Activated CD8-positive, alpha-beta memory T cell treated with anti-CD3 and anti-CD28 coated beads, Interleukin-2, amount 50 U/mL, for 24 hours (primary cell): ENCODE data around the gene ATP13A4.

ENCODE experiments used
- DNase-seq: peaks from one replicate; pipeline ENCODE4 v3.0.0-alpha.2; 2020; ENCODE audit errors: extremely low read depth

The ATP13A4 gene

DNA sequence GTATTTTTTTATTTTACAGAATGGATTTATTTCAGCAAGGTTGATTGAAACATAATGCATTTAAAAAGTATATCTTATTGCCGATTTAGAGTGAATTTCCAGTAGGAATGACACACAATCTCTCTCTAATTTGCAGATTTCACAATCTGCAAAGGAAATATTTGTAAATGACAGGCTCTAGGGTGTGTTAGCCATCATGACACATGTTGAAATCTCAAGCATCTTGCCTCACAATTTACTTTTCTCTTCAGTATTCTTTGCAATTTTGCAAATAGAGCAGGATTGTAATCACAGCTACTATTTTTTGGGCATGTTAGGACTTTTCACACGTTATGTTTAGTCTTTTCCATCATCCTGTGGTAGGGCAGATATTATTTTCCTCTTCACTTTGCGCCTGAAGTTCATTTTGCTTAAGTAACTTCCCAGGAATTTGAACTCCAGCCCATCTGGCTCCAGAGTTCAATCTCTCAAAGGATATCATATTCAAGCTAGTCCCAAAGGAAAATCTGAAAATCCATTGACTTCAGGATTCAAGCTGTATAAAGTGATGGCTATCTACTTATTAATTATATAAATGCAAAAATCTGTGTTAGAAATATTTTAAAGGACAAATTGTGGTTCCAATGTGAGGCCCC, 55.4 kb downstream of the ATP13A4 start:
- DNase-seq = no peak

DNA sequence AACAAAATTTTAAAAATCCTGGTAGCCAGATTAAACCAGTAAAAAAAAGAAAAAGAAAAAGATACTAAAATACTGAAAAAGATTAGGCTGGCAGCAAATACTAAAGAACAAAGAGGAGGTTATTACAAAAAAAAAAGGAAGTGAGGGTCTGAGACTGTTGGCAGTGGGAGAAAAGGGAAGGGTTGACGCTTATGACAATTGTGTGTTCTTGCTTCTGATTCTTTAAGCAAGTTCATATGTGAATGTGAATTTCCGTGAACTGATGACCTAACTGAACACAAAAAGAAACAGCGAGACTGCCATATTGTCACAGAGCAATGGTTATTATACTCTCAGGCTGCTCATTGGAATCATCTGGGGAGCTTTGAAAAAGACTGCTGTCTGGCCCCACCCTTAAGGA, 56.5 kb downstream of the ATP13A4 start:
- DNase-seq = no peak

DNA sequence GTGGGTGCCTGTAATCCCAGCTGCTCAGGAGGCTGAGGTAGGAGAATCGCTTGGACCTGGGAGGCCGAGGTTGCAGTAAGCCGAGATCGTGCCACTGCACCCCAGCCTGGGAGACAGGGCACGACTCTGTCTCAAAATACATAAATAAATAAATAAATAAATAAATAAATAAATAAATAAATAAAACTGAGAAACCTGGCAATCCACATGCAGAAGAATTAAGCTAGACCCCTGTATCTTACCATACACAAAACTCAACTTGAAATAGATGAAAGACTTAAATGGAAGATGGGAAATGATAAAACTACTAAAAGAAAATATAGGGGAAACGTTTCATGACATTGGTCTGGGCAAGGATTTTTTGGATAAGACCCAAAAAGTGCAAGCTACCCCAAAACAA, 58.0 kb downstream of the ATP13A4 start:
- no peak for DNase-seq

DNA sequence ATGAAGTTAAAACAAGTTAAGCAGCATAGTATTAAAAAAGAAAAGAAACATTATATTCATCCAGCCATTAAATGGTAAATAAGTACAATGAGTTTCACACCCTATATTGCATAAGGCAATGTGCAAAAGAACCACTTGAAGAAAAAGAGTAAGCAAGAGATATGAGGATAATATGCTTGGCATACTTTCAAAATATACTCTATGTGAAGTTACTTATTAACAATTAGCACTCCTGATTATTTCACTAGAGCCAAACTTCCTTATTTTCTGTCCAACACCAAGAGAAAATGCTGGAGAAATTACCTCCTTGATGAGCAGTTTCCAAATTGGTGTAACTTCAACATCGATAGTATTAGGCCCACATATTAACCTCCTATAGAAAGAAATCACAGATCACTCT, 63.7 kb downstream of the ATP13A4 start:
- DNase-seq = no peak

GRCh38 chr3:193490580-193490979, 64.1 kb downstream of the ATP13A4 start:
- no peak for DNase-seq

DNA sequence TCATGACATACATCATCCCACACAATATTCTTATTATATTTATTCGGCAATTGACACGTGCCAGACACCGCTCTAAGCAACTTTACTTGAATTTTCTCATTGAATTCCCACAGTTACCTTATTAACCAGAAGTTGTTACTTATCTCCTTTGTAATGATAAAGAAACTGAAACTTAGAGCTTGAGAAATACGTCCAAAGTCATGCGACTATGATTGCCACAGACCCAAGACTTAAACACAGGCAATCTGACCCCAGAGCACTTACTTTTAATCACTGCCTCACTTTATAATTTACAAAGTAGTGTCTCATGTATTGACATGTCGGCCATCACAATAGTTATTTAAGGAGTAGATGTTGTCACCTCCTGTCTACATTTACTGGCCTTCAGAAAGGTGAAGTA, 64.7 kb downstream of the ATP13A4 start:
- no peak for DNase-seq

GRCh38 chr3:193488741-193489140, 66.0 kb downstream of the ATP13A4 start:
- no peak for DNase-seq

DNA sequence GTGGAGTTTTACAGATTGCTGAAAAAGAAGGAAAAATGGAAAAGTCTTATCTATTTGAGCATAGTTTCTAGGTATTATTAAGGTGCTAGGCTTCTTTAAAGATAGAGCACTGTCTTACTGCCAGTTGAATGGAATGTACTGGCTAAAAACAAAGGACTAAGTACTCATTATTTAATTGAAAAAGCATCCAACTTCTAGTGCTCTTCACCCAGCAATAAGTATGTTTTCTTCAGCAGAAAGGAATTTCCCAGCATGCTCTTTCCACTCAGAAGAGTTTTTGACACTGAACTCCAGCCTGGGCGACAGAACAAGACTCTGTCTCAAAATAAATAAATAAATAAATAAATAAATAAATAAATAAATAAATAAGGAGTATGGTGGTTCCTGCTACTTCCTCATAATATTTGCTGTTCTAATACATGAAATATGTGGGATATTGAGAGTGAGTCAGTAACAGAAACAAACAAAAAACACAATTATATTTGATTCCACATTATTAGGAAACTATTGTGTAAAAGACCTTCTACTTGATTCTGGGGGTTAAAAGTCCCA, 70.6 kb downstream of the ATP13A4 start:
- no peak for DNase-seq

DNA sequence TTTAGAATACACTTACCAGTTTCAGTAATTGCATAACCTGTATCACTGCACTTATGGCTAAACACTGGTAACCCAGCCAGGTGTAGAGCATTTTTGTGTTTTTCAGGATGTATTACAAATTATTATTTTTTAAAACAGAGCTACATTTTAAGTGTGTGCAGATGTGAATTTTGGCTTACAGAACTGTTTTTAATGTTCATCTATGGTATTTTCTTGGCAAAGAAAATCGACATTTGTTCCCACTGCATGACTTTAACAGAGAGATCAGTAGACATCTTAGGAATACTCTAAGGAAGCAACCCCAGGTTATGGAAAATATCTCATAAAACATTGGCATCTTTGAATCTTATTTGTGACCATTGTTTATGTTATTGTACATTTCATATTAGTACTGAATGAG, 73.3 kb downstream of the ATP13A4 start:
- no peak for DNase-seq

- no peak for DNase-seq
These were observed 80.2 kb downstream of the ATP13A4 start for GRCh38 chr3:193474446-193474845.

- DNase-seq = no peak
These were observed 84.0 kb downstream of the ATP13A4 start for GRCh38 chr3:193470710-193471109.

- DNase-seq = no peak
These were observed 88.6 kb downstream of the ATP13A4 start for GRCh38 chr3:193465992-193466608.

- DNase-seq = no peak
These were observed 89.8 kb downstream of the ATP13A4 start for GRCh38 chr3:193464889-193465288.

DNA sequence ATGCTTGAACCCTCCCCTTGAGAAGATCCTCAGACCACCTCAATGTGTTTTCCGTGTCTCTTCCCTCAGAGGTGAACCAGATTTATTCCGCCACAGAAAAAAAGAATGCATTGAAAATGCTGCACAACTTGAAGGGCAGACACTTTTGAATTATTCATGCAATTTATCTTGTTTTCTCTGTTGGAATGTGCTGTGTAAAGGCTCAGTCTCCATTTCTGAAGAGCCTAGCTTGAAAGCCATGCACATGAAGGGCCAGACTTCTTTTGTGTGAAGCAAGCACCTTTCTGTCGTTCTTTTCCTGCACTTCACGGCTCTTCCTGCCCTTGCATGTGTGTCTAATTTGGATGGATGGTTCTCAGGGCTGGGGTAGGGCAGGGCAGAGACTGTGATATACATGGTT, 97.2 kb downstream of the ATP13A4 start:
- no peak for DNase-seq

DNA sequence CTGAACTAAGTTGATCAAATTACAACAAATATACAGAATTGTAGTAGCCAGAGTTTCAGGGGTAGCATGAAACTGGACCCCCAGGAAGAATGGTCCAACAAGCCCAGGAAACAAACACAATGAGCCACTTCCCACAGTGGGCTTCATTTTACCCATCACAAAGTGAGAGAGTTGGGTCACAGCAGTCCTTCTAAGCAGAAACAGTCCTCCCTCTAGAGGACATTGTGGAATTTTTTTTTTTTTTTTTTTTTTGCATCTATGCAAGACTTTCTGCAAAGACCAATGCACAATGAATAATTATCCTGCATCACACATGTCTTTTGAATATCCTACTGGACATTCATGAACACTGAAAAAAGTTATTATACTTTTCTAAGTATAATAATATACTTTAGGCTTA, 102.4 kb downstream of the ATP13A4 start:
- DNase-seq = no peak

GRCh38 chr3:193451902-193452301, 102.8 kb downstream of the ATP13A4 start:
- no peak for DNase-seq

DNA sequence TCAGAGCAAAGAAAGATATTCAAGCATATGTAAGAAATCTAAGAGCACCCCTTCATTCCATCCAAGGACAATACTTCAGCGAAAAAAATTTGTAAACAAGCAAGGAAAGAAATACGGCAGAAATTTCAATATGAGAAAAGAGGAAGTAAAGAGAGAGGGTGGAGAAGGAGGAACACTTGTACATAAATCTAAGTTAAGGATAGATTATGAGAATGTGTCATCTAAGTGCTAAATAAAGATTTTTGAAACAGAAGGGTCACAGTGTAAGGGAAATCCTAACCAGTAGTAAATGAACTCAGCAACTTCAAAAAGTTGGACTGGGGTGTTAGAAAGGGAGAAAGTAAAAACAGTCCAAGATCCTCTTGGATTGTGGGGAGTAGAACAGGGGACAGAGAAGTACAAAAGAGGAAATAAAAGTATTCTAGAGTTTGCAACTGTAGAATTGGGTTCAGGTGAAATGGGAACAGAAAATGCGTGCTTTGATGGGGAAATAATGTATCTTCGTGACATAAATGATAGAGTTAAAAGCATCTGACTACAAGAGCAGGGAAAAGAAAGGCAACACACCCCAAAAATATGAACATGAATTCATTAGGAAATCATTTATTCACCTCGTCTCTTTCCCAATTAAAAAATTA, 107.6 kb downstream of the ATP13A4 start:
- no peak for DNase-seq

DNA sequence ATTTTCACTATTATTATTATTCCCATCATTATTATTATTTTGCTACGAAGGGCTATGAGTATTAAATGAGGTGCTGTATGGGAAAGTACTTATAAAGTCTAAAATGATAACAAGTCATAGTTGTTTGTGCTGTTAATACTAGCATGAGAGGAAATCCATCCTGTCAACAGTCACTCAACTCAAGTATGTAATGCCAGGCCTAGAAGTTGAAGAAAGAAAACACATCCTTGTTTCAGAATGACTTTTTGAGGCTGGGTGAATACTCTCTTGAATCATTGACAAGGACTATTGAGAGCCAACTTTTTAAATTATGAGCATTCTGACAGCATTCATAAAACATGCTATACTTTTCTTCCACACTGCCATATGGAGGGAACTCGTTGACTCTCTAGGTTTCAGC, 115.3 kb downstream of the ATP13A4 start:
- DNase-seq = no peak

- DNase-seq = no peak
These were observed 135.9 kb downstream of the ATP13A4 start for GRCh38 chr3:193418576-193419373.

DNA sequence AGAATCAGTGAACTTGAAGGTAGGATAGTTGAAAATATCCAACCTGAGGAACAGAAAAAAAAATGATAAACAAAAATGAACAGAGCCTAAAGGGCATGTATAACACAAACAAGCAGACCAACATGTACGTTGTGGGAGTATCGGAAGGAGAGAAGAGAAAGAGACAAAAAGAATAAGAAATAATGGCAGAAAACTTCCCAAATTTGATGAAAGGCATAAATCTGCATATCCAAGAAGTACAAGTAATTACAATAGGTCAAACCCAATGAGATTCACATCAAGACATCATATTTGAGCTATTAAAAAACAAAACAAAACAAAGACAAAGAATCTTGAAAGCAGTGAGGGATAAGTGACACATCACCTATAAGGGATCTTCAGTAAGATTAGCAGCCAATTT, 138.1 kb downstream of the ATP13A4 start:
- DNase-seq = no peak

DNA sequence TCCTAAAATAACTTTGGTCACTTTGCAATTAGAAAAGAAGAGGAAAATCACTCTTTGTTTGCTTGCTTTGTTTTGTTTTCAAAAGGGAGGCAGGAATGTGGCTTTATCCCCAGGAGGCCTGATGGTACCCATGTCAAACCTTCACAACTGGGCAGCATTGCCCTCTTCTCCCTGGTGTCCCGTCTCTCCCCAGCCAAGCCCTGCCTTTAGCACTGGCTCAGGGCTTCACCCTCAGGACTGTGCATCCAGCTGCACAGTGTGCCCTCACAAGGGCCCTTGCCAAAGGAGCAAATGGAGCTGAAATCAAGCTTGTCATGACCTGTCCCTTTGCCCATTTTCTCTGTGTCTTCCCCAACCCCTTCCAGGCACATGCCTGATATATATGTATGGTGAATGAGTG, 147.0 kb downstream of the ATP13A4 start:
- no peak for DNase-seq

GRCh38 chr3:193407112-193407511, 147.6 kb downstream of the ATP13A4 start:
- DNase-seq = no peak
